NCI-H226 (cell line): ENCODE results near the gene POU2F3.

Experiments
- DNase-seq: peaks from one replicate; pipeline ENCODE4 v3.0.0-alpha.2; 2015

POU2F3 gene

GRCh38 chr11:120239713-120240640 lies at the start of gene POU2F3:
POU2F3 (plus strand) TSS chr11:120240140; CDS start chr11:120240344, 204 bp downstream.
- DNase-seq, result no peak

- DNase-seq, result no peak
Observed at GRCh38 chr11:120191058-120191457, 48.9 kb upstream of the POU2F3 start.

GRCh38 chr11:120192831-120193625 lies 46.9 kb upstream of the POU2F3 start:
- DNase-seq, result no peak

DNA sequence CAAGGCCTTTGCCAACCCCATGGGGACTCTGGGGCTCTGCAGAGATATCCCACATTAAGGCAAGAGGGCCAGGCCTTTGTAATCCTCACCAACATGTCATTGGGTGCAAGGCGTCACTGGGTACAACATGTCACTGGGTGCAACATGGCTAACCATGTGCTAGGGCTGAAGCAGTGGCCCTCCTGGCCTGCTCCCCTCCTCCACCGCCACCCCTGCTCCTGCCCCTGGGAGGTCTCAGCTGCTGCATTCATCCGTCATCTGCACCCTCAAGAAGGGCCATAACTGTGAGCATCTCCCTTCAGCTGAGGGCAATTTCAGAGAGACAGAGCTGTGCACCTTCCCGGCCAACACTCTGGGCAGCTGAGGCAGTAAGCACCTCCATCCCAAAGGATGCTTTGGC lies 45.8 kb upstream of the POU2F3 start:
- no peak for DNase-seq

DNA sequence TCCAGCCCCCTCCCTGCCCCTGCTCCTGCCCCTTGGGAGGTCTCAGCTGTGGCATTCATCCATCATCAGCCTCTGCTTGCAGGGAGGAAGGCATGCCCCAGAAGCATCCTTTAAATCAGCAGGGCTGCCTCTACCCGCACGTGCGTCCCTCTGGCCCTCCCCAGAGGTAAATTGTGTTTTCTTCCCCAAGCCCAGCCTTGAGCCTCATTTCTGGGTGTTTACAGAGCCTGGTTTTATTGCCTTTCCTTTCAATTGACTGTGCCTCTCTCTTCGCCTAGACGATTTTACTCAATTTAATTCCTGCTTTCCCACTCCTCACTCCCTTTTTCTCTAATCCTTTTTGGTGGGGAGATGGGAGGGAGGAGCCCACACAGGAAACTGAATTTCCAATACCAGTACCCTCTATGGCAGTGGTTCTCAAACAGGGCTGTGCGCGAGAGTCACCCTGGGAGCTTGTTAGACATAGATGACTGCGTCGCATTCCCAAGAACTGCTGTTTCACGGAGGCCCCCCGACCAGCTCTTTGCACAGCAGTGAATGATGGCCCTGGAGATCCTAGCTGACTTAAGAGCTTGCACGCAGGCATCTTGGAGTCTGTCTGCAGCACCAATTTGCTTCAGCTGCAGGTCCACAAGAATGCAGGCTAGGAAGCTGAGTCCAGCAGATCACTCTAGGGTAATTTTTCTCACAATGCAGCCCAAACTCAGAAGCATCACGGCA lies 44.2 kb upstream of the POU2F3 start:
- DNase-seq, result no peak

GRCh38 chr11:120196826-120197225 lies 43.1 kb upstream of the POU2F3 start:
- no peak for DNase-seq

DNA sequence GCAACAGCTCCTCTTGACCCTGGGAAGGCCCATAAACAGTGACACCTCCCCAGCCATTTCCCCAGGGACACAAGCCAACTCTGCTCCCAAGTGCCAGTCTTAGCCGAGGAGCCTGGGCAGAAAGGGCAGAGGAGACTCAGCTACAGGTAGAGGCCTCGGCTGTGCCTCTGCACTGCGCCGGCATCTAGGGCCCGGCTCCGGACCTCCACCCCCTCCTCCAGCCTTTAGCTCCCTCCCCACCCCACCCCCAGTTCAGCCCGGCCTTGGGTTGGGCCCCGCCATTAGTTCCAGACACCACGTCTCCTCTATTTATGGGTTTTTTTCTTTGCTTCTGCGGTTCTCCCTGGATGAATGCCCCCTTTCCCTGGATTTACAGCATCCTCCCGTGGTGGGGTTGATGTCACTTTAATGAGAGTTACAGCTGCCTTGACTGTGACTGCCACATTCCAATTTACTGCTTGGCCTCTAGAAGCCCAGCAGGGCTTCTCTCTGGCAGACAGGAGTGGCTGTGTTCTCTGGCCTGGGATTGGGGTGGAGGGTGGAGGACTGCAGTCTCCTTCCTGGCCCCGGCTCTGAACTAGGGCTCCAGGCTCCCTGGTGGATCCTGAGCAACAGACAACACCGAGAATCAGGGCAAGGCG lies 42.6 kb upstream of the POU2F3 start:
- no peak for DNase-seq

DNA sequence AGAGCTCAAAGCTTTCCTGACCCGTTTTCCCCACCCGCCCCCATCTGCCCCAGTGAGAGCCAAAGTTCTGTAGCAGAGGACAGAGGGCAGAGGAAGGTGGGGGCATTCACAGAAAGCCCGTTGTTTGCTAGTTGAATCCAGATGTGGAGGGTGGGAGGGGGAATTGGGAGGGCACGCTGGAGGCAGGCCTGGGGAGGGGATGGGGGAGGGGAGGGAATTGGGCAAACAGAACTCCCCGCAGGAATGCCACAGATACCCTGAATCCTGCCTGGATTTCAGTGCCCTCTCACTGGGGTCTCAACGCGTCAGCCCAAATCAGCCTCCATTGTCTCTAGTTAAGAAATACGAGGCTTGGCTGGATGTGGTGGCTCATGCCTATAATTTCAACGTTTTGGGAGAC lies 42.0 kb upstream of the POU2F3 start:
- no peak for DNase-seq

DNA sequence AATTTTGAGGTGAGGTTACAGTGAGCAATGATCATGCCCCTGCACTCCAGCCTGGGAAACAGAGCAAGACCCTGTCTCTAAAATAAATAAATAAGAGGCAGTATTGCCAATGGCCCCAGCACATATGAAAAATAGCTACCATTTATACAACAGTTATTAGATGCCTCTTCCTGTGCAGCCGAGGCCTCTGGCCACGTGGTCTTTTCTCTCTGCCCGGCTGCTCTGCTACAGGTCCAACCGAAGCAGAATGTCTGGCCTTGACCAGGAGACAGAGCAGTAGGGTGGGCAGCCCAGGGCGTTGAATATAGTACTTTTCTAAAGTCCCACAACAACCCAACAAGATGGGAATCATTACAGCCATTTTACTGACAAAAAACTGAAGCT lies 41.5 kb upstream of the POU2F3 start:
- no peak for DNase-seq

- no peak for DNase-seq
Observed at GRCh38 chr11:120198787-120199469, 41.0 kb upstream of the POU2F3 start.

- no peak for DNase-seq
Observed at GRCh38 chr11:120199613-120200012, 40.3 kb upstream of the POU2F3 start.

- no peak for DNase-seq
Observed at GRCh38 chr11:120200677-120201076, 39.3 kb upstream of the POU2F3 start.

GRCh38 chr11:120201653-120202052 lies 38.3 kb upstream of the POU2F3 start:
- DNase-seq, result no peak

DNA sequence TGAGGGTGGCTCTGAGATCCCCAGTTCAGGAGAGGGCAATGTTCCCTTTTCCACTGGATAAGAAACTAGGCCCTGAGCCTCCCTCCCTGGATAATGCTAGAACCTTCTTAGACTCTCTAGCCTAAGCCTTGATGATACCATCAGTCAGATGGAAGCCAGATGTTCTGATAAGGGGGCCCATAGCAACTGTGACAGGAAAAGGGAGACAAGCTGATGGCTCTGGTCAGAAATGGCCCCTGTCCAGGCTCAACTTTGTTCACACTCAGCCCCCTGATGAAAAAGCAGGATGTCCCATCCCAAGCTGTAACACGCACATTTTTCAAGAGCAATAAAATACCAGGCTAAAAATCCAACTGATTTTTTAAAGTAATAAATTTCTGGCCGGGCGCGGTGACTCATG lies 36.3 kb upstream of the POU2F3 start:
- DNase-seq, result no peak

GRCh38 chr11:120205596-120206161 lies 34.3 kb upstream of the POU2F3 start:
- peak; percentile 53 for DNase-seq

GRCh38 chr11:120207512-120207911 lies 32.4 kb upstream of the POU2F3 start:
- DNase-seq, result no peak

- DNase-seq, result no peak
Observed at GRCh38 chr11:120208001-120208441, 31.9 kb upstream of the POU2F3 start.

GRCh38 chr11:120208777-120209176 lies 31.2 kb upstream of the POU2F3 start:
- peak; percentile 74 for DNase-seq

DNA sequence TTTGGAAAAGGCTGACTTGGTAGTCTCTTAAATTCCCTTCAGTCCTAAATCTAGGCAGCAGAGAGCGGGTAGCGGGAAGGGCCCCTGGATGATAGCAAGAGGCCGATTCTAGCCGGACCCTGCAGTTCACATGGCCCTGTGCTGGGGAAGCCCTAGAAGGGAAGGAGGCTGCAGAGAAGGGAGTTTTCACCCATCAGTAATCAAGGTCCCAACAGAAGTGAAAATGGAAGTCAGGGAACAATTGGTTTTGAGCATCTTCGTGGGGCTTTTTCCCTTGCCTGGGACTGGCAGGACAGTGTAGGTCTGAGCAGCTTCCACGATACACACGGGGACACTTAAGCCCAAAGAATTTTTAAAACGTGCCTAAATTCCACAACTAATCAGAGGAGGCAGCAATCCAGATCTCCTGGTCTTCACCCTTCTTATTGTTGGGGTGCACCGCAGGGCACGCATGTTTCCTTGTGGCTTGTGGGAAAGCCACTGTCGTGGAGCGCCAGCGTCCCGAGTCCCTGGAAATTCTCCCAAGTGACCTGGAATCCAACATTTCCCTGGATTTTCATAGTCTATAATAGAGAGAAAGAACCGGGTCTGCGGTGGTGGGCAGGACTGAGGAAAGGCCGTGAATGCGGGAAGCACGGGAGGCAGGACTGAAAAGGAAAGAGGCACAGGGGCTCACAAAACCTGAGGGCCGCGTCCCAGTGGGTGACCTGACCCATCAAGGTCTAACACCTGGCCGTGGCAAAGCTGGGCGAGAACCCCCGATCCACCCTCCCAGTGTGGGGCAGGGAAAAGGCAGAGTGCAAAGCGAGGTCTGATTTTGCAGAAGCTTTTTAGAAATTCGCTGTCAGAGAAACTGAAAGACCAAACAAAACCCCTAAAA lies 30.0 kb upstream of the POU2F3 start:
- no peak for DNase-seq
